Heart left ventricle (tissue), 16 donors: ENCODE data around the gene GTF2B. TPM values are rescaled to one million over a fixed set of nuclear protein-coding genes. Genes with fewer than 3 reads are reported as not detected.
"Not testable (repeated sequence)": the region's sequence is repeated elsewhere in the genome, so short reads cannot be mapped to it uniquely, and the experiment has no call there.

Experiments used
- ATAC-seq, 4 donors: fragments of 200-7000 bp; cut with Tn5 transposase; one replicate each; pipeline ENCODE4 v1.9.1; 2020 to 2022; ENCODE audit warnings: moderate library complexity in 4 of 4, mild to moderate bottlenecking in 3 of 4, moderate number of reproducible peaks in 1 of 4
- DNase-seq, 5 donors: peaks; one replicate each; pipeline ENCODE4 v3.0.0-alpha.2; 2020
- H3K27ac ChIP-seq, 12 donors: fragments of 200-600 bp; sonication (generic) in 4 of 12; one replicate each; pipeline versions ENCODE4 v1.5.0 to v1.8.0; 2016 to 2022; ENCODE audit warnings: mild to moderate bottlenecking in 2 of 12
- H3K27me3 ChIP-seq, 9 donors: fragments of 200-600 bp; sonication (generic) in 2 of 9; one replicate each; pipeline versions ENCODE4 v1.5.1 to v1.8.0; 2016 to 2022; ENCODE audit warnings: mild to moderate bottlenecking in 3 of 9
- H3K36me3 ChIP-seq, 9 donors: fragments of 200-600 bp; sonication (generic) in 2 of 9; one replicate each; pipeline versions ENCODE4 v1.5.0 to v1.8.0; 2018 to 2022; ENCODE audit warnings: mild to moderate bottlenecking in 2 of 9
- H3K4me1 ChIP-seq, 12 donors: fragments of 200-600 bp; sonication (generic) in 4 of 12; one replicate each; pipeline versions ENCODE4 v1.5.0 to v1.8.0; 2016 to 2022; ENCODE audit warnings: mild to moderate bottlenecking in 3 of 12
- H3K4me3 ChIP-seq, 12 donors: fragments of 200-600 bp; sonication (generic) in 4 of 12; one replicate each; pipeline versions ENCODE4 v1.5.0 to v1.8.0; 2017 to 2022; ENCODE audit warnings: mild to moderate bottlenecking in 9 of 12, moderate library complexity in 4 of 12
- H3K9me3 ChIP-seq, 12 donors: fragments of 200-600 bp; sonication (generic) in 4 of 12; one replicate each; pipeline versions ENCODE4 v1.5.0 to v1.8.0; 2016 to 2022; ENCODE audit warnings: mild to moderate bottlenecking in 1 of 12
- CTCF ChIP-seq, 12 donors: fragments of 200-600 bp; sonication (generic) in 4 of 12; IDR thresholded peaks; one replicate each; pipeline versions ENCODE4 v1.5.0 to v1.8.0; 2018 to 2022; ENCODE audit warnings: antibody characterized with exemption in 12 of 12, mild to moderate bottlenecking in 5 of 12
- POLR2A ChIP-seq, 2 donors: fragments of 450-650 bp; IDR thresholded peaks; one replicate each; pipeline ENCODE4 v1.6.1; 2017; ENCODE audit warnings: antibody characterized with exemption in 2 of 2, mild to moderate bottlenecking in 2 of 2, moderate library complexity in 2 of 2
- WGBS, 4 donors: extraction: QIAGEN DNeasy Blood & Tissue Kit in 2 of 4; methylation state at CpG; one replicate each; pipeline versions ENCODE4 v1.1.5 to v1.1.7; 2013 to 2018; 5-methylcytosine and 5-hydroxymethylcytosine counted together
- intact Hi-C, 10 donors: fragments of 100-400 bp; cut with DNase I; formaldehyde crosslinking; loops; one replicate each; pipeline versions ENCODE4 v1.11.1 to v1.14.2; 2022
- long read RNA-seq, 3 donors: library from polyadenylated mRNA; unstranded; transcript quantifications; one replicate each; pipeline ENCODE4 v2.0.0, GENCODE V29; 2020 to 2021
- polyA plus RNA-seq, 2 donors: library from polyadenylated mRNA; stranded (reverse); fragments of 200-250 nt; gene quantifications; one replicate each; pipeline ENCODE4 v1.2.3, GENCODE V29; 2013
- total RNA-seq, 9 donors: library from RNA; depleted of rRNA in 2 of 9; stranded (reverse); fragments of >200 nt in 2 of 9; fragmentation: NEBNext Ultra II Directional in 3 of 9; extraction: Animal tissue kit (Norgen Biotek cat#: 25700) in 3 of 9; gene quantifications; one replicate each; pipeline versions ENCODE4 v1.1.0 to v1.2.4, GENCODE V29; 2016 to 2023
- donor health status: ischemic (EF 13 %, LVEDD 7.1; RV severe dilation, severe dysfunction).
- donor health status: healthy with polysubstance abuse.
- donor health status: DM: no; HTN: yes; CAD: no.
- donor health status: DM: no; HTN: no; CAD: no.
- donor health status: ischemic (EF 25% LVEDD 6.9; RV normal size, moderate dysfunction).
- donor health status: ischemic (EF 25% LVEDD 5.7; RV mildly dilated, moderate dysfunction).
- donor health status: healthy.
- donor health status: DM: yes; HTN: yes; CAD: no.
- donor health status: ischemic (EF 35%, LVEDD 5.7; RV mildly dilated, moderate dysfunction).
- donor health status: nonischemic (EF 11% LVEDD 7.7; RV severe dilation, severe dysfunction).
- donor health status: DM: yes; HTN: yes; CAD: no.
- donor health status: PGD.
- donor health status: ischemic (EF 29% LVEDD 5.4; RV normal size, mild dysfunction).
- donor health status: nonischemic (EF 23%, LVEDD 6.1; RV moderate dilation, normal function).

Gene GTF2B
- total RNA-seq: 10 to 100 TPM in 8 of 9 donors, 1 to 10 TPM in 1; 9.2 to 18.9 (median 12.5) TPM
- 10 to 100 TPM in 1 of 2 donors, 1 to 10 TPM in 1; 8.3 to 17.5 TPM for polyA plus RNA-seq
- long read RNA-seq, donor 1, transcript GTF2B-201 (7 exons, 1,351 nt): major isoform, 12 of 19 reads
- long read RNA-seq, donor 1, partial matches to known transcripts: 1 of 19 reads
- long read RNA-seq, donor 1, other reads (novel, unspliced or antisense): 6 of 19 reads
- long read RNA-seq, donor 2, transcript GTF2B-201 (7 exons, 1,351 nt): major isoform, 49 of 50 reads
- long read RNA-seq, donor 2, partial matches to known transcripts: 1 of 50 reads
- long read RNA-seq, donor 2, other reads (novel, unspliced or antisense): 0 of 50 reads
- long read RNA-seq, donor 3, partial matches to known transcripts: 0 of 7 reads
- long read RNA-seq, donor 3, other reads (novel, unspliced or antisense): 3 of 7 reads

- DNase-seq (peak; percentile 90 to 95 (median 94)), ATAC-seq (peak; percentile 90 to 95 (median 94))
- Histone ChIP-seq H3K27ac (peak within 1 kb of the TSS; percentile 81 to 97 (median 92)), H3K36me3 (peaks cover 0 to 21% (median 10%) of the 10 kb centered on the region in 9 donors), H3K27me3 (no peaks in the 10 kb centered on the region), H3K4me1 (peaks cover 6 to 35% (median 19%) of the 10 kb centered on the region in 12 donors), H3K4me3 (peak within 1 kb of the TSS; percentile 80 to 100 (median 93)), H3K9me3 (no peaks in the 10 kb centered on the region)
- intact Hi-C loops: loop anchor here in 2 of 10 donors (5.0 to 10.0 kb wide), 2 partner anchors 207 to 209 kb away; partner anchors contain the start of gene PKN2 (in 2 of the 2)
- 0 to 1% (median 0%) methylated on average over 42 to 47 of the region's 47 CpGs for WGBS, 4 donors
- peak in 1 of 12 donors; percentile 10 for TF ChIP-seq CTCF (IDR thresholded peaks at IDR 0.05)
- TF ChIP-seq POLR2A (IDR thresholded peaks at IDR 0.05): peak in 1 of 2 donors; percentile 77
Measured at GRCh38 chr1:88891318-88891950, at the start of gene GTF2B. Gene GTF2B (minus strand): TSS chr1:88891567. CDS start chr1:88891499, 68 bp downstream.

- WGBS, 4 donors: 96 to 100% (median 99%) methylated on average over 1 of the region's 1 CpG
- H3K4me1 ChIP-seq, intact Hi-C loops, DNase-seq, H3K27ac ChIP-seq, ATAC-seq, H3K27me3 ChIP-seq, H3K9me3 ChIP-seq, H3K4me3 ChIP-seq: not testable (repeated sequence)
- peaks cover 0 to 88% (median 77%) of the 10 kb centered on the region in 9 donors for H3K36me3 ChIP-seq
Measured at GRCh38 chr1:88938528-88938927, 47.2 kb upstream of the GTF2B start.

GRCh38 chr1:88936760-88937342, 45.5 kb upstream of the GTF2B start:
- TF ChIP-seq POLR2A (IDR thresholded peaks at IDR 0.05) (no peak), CTCF (IDR thresholded peaks at IDR 0.05) (no peak)
- no peaks in the 10 kb centered on the region for H3K4me1 ChIP-seq
- intact Hi-C loops: no loop called here
- H3K27ac ChIP-seq: no peak overlapping the region
- peaks cover 0 to 2% (median 0%) of the 10 kb centered on the region in 12 donors for H3K9me3 ChIP-seq
- peak in 1 of 4 donors; percentile 41 for ATAC-seq
- H3K27me3 ChIP-seq: no peaks in the 10 kb centered on the region
- peaks cover 0 to 88% (median 77%) of the 10 kb centered on the region in 9 donors for H3K36me3 ChIP-seq
- no peak overlapping the region for H3K4me3 ChIP-seq
- 86 to 90% (median 88%) methylated on average over 3 to 4 of the region's 4 CpGs for WGBS, 4 donors
- DNase-seq: no peak

- H3K9me3 ChIP-seq: peaks cover 0 to 2% (median 0%) of the 10 kb centered on the region in 12 donors
- H3K36me3 ChIP-seq: peaks cover 0 to 86% (median 70%) of the 10 kb centered on the region in 9 donors
- TF ChIP-seq POLR2A (IDR thresholded peaks at IDR 0.05) (no peak), CTCF (IDR thresholded peaks at IDR 0.05) (peak in 1 of 12 donors; percentile 2)
- no peak overlapping the region for H3K27ac ChIP-seq
- ATAC-seq: no peak
- no peaks in the 10 kb centered on the region for H3K27me3 ChIP-seq
- H3K4me1 ChIP-seq: no peaks in the 10 kb centered on the region
- intact Hi-C loops: no loop called here
- no peak overlapping the region for H3K4me3 ChIP-seq
- DNase-seq: no peak
Measured at GRCh38 chr1:88936223-88936523, 44.8 kb upstream of the GTF2B start.
